HG02623 (cell line): ENCODE results near the gene GRIA4.
"Not testable (repeated sequence)": the region's sequence is repeated elsewhere in the genome, so short reads cannot be mapped to it uniquely, and the experiment has no call there.

Experiments used
- ATAC-seq: cut with Tn5 transposase; IDR thresholded peaks from one replicate; pipeline ENCODE4 v1.9.1; 2021; ENCODE audit warnings: moderate library complexity; ENCODE audit not compliant: unreplicated experiment

Gene GRIA4

GRCh38 chr11:105718641-105719040 lies 108.8 kb downstream of the GRIA4 start:
- no peak for ATAC-seq

- peak; percentile 95 for ATAC-seq
Observed at GRCh38 chr11:105719073-105719822, 109.4 kb downstream of the GRIA4 start.

- no peak for ATAC-seq
Observed at GRCh38 chr11:105720096-105720495, 110.2 kb downstream of the GRIA4 start.

- ATAC-seq = no peak
Observed at GRCh38 chr11:105723269-105723668, 113.4 kb downstream of the GRIA4 start.

- ATAC-seq = no peak
Observed at GRCh38 chr11:105732611-105733010, 122.7 kb downstream of the GRIA4 start.

GRCh38 chr11:105734426-105734825 lies 124.6 kb downstream of the GRIA4 start:
- no peak for ATAC-seq

- ATAC-seq = no peak
Observed at GRCh38 chr11:105738251-105738650, 128.4 kb downstream of the GRIA4 start.

- ATAC-seq = no peak
Observed at GRCh38 chr11:105738986-105739795, 129.3 kb downstream of the GRIA4 start.

GRCh38 chr11:105740164-105740903 lies 130.5 kb downstream of the GRIA4 start:
- ATAC-seq = peak; percentile 86

- no peak for ATAC-seq
Observed at GRCh38 chr11:105741488-105742020, 131.7 kb downstream of the GRIA4 start.

- ATAC-seq = no peak
Observed at GRCh38 chr11:105754260-105754659, 144.4 kb downstream of the GRIA4 start.

GRCh38 chr11:105754716-105755115 lies 144.8 kb downstream of the GRIA4 start:
- no peak for ATAC-seq

- ATAC-seq = no peak
Observed at GRCh38 chr11:105757107-105757506, 147.2 kb downstream of the GRIA4 start.

- no peak for ATAC-seq
Observed at GRCh38 chr11:105763594-105763993, 153.7 kb downstream of the GRIA4 start.

- no peak for ATAC-seq
Observed at GRCh38 chr11:105767931-105768330, 158.1 kb downstream of the GRIA4 start.

GRCh38 chr11:105769627-105770026 lies 159.8 kb downstream of the GRIA4 start:
- ATAC-seq = no peak

GRCh38 chr11:105773452-105773851 lies 163.6 kb downstream of the GRIA4 start:
- ATAC-seq = not testable (repeated sequence)

- ATAC-seq = no peak
Observed at GRCh38 chr11:105774899-105775298, 165.0 kb downstream of the GRIA4 start.

GRCh38 chr11:105780781-105781525 lies 171.1 kb downstream of the GRIA4 start:
- no peak for ATAC-seq

- ATAC-seq = no peak
Observed at GRCh38 chr11:105781807-105782206, 171.9 kb downstream of the GRIA4 start.
